GM12878 (cell line): ENCODE results near the gene CDR2L. TPM values are rescaled to one million over a fixed set of nuclear protein-coding genes. Genes with fewer than 3 reads are reported as not detected.

Source experiments
- CBX5 ChIP-seq: sonication (generic); IDR thresholded peaks from 2 replicates; pipeline ENCODE4 v1.6.1; 2016; ENCODE audit warnings: low read depth, moderate library complexity, mild to moderate bottlenecking, inconsistent platforms
- CHD4 ChIP-seq: fragments of 200-600 bp; sonication (generic); IDR thresholded peaks from 2 replicates; pipeline ENCODE4 v1.6.1; 2016; ENCODE audit warnings: mild to moderate bottlenecking
- EGR1 ChIP-seq, 2 experiments: IDR thresholded peaks; 1 replicate in 1 of 2; 2 replicates in 1 of 2; pipeline ENCODE4 v1.6.1; 2011 to 2012; ENCODE audit warnings: low read depth in 2 of 2, low read length in 2 of 2, borderline replicate concordance in 1 of 2, mild to moderate bottlenecking in 1 of 2, moderate library complexity in 1 of 2
- MYC ChIP-seq: IDR thresholded peaks from 2 replicates; pipeline ENCODE4 v1.6.1; 2011; ENCODE audit warnings: mild to moderate bottlenecking, low read length, moderate library complexity, inconsistent platforms; ENCODE audit not compliant: insufficient read depth, insufficient replicate concordance, insufficient read length, severe bottlenecking
- PML ChIP-seq: IDR thresholded peaks from 2 replicates; pipeline ENCODE4 v1.6.1; 2012; ENCODE audit warnings: low read length, inconsistent platforms
- RBBP5 ChIP-seq: fragments of 200-600 bp; sonication (generic); conservative IDR thresholded peaks from 2 replicates; pipeline ENCODE4 v1.6.1; 2016
- ZNF274 ChIP-seq: IDR thresholded peaks from one replicate; pipeline ENCODE4 v1.8.0; 2011; ENCODE audit not compliant: insufficient read length, insufficient read depth
- ZZZ3 ChIP-seq: IDR thresholded peaks from 2 replicates; pipeline ENCODE4 v1.6.1; 2011; ENCODE audit warnings: low read depth; ENCODE audit not compliant: control insufficient read depth, insufficient read length
- polyA plus RNA-seq, 11 experiments: library from polyadenylated mRNA; depleted of rRNA in 4 of 11; unstranded in 6 of 11; stranded (reverse) in 5 of 11; fragments of >200 nt; fragmentation: Nextera tagmentation in 4 of 11; fragmentation: Illumina TruSeq in 1 of 11; extraction: Ambion mirVana in 4 of 11; extraction: Trizol in 1 of 11; gene quantifications; 1 replicate in 1 of 11; 2 replicates in 10 of 11; pipeline versions ENCODE4 v1.2.1 to v1.2.3, GENCODE V29; 2011 to 2016; ENCODE audit warnings: inconsistent platforms in 2 of 11, missing spikeins in 2 of 11, low read depth in 1 of 11
- total RNA-seq, 4 experiments: library from RNA; depleted of rRNA in 3 of 4; stranded (reverse); fragments of >200 nt in 3 of 4; fragmentation: Illumina TruSeq in 1 of 4; extraction: Trizol in 1 of 4; gene quantifications; 2 replicates each; pipeline versions ENCODE4 v1.2.1 to v1.2.3, GENCODE V29; 2013 to 2021
- TF ChIP-seq, protein P1 (sequence below): fragments of 450-650 bp; IDR thresholded peaks from 2 replicates; pipeline ENCODE4 v1.6.1; 2018; ENCODE audit warnings: borderline replicate concordance, mild to moderate bottlenecking; ENCODE audit not compliant: partially characterized antibody
- TF ChIP-seq, protein P2 (sequence below), 3 experiments: IDR thresholded peaks in 2 of 3; conservative IDR thresholded peaks in 1 of 3; 2 replicates each; pipeline ENCODE4 v1.5.1; 2011; ENCODE audit warnings: low read depth in 3 of 3, low read length in 3 of 3, mild to moderate bottlenecking in 3 of 3, control low read depth in 2 of 3, moderate library complexity in 2 of 3, inconsistent platforms in 1 of 3, mixed read lengths in 1 of 3; ENCODE audit not compliant: control insufficient read depth in 2 of 3, insufficient read depth in 1 of 3; ENCODE audit errors: extremely low read depth in 1 of 3

The CDR2L gene
- total and polyA plus RNA-seq, 10 of the 15 experiments (the other 5 are each of a cell fraction or from before 2014, with no cell fraction given) = 0.03 to 0.18 (median 0.04) TPM; not detected in 6

DNA sequence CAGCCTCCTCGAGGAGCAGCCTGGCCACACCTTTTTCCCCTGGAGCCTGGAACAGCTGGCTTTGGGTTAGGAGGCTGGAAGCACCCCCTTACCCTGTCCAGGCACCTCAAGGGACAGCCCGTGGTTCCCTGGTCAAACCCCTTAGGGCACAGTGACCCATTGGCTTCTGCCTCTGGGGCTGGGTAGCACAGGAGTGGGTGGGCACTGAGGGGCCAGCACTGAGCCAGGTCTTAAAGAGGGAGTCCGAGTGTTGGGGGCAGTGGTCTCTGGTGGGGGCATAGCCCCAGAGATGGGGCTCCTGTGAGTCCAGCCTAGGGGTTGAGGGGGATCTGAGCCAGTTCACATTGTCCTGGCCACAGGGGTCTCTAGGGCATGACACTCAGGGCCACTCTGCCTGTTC is 36.4 kb upstream of the CDR2L start (continued):
- TF ChIP-seq MYC = no peak
- TF ChIP-seq, protein P1, sequence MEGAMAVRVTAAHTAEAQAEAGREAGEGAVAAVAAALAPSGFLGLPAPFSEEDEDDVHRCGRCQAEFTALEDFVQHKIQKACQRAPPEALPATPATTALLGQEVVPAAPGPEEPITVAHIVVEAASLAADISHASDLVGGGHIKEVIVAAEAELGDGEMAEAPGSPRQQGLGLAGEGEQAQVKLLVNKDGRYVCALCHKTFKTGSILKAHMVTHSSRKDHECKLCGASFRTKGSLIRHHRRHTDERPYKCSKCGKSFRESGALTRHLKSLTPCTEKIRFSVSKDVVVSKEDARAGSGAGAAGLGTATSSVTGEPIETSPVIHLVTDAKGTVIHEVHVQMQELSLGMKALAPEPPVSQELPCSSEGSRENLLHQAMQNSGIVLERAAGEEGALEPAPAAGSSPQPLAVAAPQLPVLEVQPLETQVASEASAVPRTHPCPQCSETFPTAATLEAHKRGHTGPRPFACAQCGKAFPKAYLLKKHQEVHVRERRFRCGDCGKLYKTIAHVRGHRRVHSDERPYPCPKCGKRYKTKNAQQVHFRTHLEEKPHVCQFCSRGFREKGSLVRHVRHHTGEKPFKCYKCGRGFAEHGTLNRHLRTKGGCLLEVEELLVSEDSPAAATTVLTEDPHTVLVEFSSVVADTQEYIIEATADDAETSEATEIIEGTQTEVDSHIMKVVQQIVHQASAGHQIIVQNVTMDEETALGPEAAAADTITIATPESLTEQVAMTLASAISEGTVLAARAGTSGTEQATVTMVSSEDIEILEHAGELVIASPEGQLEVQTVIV = no peak
- TF ChIP-seq PML = no peak
- TF ChIP-seq, protein P2, sequence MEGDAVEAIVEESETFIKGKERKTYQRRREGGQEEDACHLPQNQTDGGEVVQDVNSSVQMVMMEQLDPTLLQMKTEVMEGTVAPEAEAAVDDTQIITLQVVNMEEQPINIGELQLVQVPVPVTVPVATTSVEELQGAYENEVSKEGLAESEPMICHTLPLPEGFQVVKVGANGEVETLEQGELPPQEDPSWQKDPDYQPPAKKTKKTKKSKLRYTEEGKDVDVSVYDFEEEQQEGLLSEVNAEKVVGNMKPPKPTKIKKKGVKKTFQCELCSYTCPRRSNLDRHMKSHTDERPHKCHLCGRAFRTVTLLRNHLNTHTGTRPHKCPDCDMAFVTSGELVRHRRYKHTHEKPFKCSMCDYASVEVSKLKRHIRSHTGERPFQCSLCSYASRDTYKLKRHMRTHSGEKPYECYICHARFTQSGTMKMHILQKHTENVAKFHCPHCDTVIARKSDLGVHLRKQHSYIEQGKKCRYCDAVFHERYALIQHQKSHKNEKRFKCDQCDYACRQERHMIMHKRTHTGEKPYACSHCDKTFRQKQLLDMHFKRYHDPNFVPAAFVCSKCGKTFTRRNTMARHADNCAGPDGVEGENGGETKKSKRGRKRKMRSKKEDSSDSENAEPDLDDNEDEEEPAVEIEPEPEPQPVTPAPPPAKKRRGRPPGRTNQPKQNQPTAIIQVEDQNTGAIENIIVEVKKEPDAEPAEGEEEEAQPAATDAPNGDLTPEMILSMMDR (IDR thresholded peaks at IDR 0.05 in 2 of 3, conservative IDR thresholded peaks at IDR 0.05 in 1 of 3; ENCODE audit: control insufficient read depth in 2 of 3, extremely low read depth in 1 of 3, insufficient read depth in 1 of 3, low read depth in 3 of 3, low read length in 3 of 3) = no peak
- no peak for TF ChIP-seq CHD4
- no peak for TF ChIP-seq ZZZ3
- no peak for TF ChIP-seq ZNF274
- no peak for TF ChIP-seq CBX5
- TF ChIP-seq RBBP5 = no peak
- TF ChIP-seq EGR1 (IDR thresholded peaks at IDR 0.05; ENCODE audit: borderline replicate concordance in 1 of 2, low read depth in 2 of 2, low read length in 2 of 2) = no peak
